ELR (cell line): ENCODE data around the gene ADNP2.

Source experiments
- DNase-seq: peaks from one replicate; pipeline ENCODE4 v3.0.0-alpha.2; 2015; ENCODE audit warnings: low read depth

The ADNP2 gene, protein sequence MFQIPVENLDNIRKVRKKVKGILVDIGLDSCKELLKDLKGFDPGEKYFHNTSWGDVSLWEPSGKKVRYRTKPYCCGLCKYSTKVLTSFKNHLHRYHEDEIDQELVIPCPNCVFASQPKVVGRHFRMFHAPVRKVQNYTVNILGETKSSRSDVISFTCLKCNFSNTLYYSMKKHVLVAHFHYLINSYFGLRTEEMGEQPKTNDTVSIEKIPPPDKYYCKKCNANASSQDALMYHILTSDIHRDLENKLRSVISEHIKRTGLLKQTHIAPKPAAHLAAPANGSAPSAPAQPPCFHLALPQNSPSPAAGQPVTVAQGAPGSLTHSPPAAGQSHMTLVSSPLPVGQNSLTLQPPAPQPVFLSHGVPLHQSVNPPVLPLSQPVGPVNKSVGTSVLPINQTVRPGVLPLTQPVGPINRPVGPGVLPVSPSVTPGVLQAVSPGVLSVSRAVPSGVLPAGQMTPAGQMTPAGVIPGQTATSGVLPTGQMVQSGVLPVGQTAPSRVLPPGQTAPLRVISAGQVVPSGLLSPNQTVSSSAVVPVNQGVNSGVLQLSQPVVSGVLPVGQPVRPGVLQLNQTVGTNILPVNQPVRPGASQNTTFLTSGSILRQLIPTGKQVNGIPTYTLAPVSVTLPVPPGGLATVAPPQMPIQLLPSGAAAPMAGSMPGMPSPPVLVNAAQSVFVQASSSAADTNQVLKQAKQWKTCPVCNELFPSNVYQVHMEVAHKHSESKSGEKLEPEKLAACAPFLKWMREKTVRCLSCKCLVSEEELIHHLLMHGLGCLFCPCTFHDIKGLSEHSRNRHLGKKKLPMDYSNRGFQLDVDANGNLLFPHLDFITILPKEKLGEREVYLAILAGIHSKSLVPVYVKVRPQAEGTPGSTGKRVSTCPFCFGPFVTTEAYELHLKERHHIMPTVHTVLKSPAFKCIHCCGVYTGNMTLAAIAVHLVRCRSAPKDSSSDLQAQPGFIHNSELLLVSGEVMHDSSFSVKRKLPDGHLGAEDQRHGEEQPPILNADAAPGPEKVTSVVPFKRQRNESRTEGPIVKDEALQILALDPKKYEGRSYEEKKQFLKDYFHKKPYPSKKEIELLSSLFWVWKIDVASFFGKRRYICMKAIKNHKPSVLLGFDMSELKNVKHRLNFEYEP

DNA sequence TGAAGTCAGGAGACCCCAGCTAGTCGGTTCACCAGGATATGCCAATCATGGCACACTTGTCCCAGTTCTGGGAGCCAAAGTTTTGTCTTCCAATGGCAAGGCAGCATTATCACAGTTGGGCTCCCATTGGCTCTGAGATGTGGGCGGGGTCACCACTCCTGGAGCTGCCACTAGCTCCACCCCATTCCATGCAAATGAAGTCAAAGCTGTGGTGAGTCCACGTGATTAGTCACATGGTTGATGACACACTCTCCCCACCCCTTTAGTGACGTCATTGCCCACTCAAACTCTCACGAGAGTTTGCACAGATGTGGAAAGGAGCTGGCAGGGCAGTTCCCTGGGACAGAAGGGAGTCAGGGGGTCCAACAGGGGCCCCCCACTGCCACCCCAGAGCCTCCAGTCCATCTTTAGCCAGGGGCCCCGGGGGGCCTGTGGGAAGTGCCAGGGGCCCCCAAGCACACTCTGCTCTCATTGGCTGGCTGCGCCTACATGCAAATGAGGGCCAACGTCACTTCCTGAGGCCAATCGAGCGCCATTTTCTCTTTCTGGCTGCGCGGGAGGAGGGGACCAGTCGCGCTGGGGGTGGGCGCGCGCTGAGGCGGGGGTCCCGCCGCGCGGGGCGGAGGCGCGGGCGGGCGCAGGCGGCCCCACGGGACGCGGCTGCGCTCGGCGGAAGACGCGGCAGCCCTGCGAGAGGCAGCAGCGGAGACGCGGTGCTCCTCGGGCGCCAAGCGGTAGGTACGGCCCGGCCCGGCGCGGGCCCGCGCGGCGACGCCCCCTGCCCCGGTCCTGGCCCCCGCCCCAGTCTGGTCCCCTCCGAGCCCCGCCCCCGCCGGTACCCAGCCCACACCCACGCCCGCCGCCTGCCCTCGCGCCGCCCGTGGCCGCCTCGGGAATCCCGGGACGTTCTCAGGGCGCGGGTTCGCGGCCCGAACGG lies at the start of gene ADNP2:
Gene ADNP2 (plus strand): TSS at position 524 of the 937 bp plus-strand sequence. CDS start 8,281 bp downstream, outside the sequence.
- peak; percentile 96 for DNase-seq

DNA sequence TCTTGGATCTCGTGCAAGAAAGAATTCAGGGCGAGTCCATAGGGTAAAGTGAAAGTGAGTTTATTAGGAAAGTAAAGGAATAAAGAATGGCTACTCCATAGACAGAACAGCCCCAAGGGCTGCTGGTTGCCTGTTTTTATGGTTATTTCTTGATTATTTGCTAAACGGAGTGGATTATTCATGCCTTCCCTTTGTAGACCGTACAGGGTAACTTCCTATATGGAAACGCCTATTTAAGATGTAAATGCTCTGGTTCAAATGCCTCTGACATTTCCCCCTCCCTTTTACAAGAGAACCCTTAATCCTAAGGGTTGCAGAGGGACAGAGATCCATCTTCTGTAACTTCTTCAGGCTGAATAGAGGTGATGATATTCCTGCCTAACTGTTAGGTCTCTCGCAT lies 49.1 kb upstream of the ADNP2 start:
- DNase-seq: no peak

DNA sequence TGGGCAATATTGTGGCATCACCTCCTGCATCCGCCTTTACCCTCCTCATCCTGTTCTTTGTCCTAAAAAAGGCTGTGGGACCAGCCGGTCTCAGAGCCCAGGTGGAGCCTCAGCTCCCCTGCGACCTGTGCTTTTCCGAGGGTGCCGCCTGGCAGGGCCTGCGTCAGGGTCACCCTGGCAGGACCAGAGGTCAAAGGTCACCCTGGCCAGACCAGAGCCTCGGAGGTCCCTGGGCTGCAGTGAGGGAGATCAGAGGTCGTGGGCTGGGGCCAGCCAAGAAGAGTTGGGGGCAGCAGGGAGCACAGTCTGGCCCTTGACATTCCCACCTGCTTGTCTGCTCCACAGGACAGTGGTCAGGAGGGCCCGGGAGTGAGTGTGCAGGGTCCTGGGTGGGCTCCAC lies 43.4 kb upstream of the ADNP2 start:
- DNase-seq: no peak

DNA sequence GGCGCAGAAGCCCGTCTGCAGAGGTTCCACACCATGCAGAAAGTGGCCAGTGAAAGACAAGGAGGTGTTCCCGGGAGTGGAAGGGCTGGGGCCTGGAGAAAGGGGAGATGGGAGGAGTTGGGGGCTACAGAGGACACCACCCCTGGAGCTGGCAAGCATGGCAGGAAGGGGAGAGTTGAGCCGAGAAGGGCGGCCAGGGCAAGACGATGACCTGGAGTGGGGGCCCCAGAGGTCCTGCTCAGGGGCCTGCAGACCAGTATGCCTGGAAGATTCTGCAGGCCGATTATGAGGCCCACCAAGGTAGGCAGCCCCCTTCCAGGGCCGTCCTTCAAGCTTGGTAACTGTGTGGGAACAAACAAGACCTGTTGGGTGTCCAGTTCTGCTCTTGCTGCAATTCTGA lies 41.7 kb upstream of the ADNP2 start:
- DNase-seq: no peak

DNA sequence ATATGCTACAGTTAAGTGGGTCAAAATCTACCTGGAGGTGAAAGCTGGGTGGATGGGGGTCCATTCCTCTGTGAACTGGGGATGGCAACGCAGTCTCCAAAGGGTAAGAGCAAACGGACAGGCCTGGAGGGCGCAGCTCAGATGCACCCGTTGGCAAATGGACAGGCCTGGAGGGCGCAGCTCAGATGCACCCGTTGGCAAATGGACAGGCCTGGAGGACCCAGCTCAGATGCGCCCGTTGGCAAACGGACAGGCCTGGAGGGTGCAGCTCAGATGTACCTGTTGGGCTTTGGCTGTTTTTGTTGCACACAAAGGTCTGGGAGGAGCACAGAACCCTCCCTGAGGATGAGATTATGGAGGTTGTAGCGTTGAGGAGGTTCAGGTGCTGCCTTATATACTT lies 41.2 kb upstream of the ADNP2 start:
- no peak for DNase-seq

DNA sequence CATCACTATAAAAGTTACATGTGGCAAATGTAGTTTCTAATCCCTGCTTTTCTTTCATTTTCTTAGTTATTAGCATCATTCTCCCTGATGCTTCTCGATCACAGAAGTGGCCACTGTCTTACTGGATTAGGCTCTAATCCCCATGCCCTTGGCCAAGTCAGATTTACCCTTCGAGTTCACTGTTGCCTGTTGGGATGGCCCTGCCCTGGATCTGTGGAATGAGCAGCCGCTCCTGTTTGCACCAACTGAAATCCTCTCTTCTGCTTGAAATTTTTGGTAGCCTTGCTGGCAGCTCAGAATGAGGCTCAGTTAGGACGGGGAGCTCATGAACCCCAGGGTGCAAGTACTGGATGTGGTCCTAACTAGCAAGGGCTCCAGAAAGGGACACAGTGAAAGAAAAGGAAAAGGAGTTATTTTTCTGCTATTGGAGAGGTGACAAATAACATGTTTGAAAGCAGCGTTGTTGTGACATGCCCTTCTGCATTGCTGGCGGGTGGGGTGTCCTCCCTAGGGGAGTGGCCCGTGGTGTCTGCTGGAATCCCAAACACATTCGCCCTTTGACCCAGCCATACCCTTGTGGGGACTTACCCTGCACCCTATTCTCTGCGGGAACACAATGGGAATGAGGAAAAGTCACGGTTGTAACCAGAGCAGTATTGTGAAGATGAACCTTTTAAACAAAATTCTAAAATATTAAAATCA lies 40.3 kb upstream of the ADNP2 start:
- DNase-seq: no peak

DNA sequence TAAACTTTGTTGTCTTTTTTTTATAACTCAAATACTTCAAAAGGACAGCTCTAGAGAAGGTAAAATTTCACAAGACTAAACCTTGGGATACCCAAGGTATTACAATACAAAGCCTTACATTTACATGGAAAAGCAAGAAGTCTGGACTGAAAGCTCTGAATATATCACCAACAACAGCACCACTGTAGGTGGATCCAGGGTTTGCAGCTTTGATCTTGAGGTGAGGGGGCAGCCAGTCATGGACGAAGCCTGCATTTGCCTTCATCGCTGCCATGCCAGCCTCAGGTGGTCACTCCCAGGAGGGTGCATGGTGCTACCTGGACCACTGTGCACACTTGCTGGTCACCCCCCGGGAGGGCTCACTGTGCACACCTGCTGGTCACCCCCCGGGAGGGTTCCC lies 38.2 kb upstream of the ADNP2 start:
- DNase-seq: peak; percentile 8

DNA sequence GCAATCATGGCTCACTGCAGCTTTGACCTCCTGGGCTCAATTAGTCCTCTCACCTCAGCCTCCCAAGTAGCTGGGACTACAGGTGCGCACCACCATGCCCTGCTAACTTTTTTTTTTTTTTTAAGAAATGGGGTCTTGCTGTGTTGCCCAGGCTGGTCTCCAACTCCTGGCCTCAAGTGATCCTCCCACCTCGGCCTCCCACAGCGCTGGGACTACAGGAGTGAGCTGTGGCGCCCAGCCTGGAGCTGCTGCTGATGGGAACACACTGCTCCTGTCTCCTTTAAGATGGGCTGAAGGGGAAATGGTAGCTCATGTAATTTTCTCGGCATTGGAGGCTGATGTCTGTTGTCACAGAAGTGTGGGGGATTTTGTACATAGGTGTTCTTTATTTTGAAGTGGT lies 34.9 kb upstream of the ADNP2 start:
- no peak for DNase-seq

DNA sequence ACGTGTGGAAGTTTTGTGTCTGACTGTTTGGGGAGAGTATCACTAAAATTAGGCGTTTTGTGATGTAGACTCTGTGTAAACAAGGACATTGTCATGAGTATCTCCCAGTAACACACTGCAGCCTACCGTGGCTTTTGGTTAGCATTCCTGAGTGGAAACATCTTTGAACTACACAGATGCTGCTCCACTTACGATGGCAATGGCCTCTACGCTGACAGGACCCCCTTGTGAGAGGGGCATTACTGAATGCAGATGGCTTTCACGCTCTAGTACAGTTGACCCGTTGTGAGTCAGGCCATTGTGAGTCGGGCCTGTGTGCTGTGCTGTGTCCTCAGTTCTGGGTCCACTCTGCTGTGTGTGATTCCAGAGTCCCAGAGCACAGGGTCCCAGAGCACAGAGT lies 34.4 kb upstream of the ADNP2 start:
- DNase-seq: no peak

DNA sequence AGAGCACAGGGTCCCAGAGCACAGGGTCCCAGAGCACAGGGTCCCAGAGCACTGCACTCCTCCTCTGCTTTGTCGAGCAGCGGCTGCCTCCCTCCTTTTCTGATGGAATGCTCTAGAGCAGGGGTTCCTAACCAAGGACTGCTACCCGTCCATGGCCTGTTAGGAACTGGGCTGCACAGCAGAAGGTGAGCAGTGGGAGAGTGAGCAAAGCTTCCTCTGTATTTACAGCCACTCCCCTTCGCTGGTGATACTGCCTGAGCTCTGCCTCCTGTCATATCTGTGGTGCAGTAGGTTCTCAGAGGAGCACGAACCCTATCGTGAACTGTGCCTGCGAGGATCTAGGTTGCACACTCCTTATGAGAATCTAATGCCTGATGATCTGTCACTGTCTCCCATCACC lies 33.1 kb upstream of the ADNP2 start:
- DNase-seq: no peak

DNA sequence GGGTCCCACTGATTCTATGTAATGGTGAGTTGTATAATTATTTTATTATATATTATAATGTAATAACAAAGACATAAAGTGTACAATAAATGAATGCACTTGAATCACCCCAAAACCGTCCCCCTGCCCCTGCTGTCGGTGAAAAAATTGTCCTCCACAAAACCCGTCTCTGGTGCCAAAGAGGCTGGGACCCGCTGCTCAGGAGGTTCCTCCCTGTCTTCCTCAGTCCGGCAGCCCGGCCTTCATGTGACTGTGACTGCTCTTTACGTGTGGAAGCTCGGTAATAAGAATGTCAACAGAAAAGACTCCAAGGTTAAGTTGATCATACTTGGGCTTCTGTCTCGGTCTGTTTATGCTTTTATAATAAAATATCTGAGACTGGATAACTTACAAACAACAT lies 32.7 kb upstream of the ADNP2 start:
- DNase-seq: no peak

DNA sequence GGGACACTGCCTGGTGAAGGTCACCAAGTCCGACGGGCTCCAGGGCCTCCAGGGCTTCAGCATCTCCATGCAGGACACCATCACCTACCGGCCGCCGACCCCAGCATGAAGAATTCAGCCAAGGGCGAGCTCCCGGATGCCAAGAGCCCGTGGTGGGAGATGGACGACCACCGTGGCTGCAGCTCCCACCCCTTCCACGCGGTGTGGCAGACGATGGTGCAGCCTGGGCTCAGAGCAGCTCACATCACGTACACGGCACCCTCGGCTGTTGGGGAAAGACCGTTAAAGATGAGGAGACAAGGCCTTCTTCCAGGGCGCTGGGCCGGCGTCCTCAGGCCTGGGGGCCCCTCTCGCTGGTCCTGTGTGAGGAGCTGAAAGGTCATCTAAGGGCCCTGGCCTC lies 31.2 kb upstream of the ADNP2 start:
- no peak for DNase-seq

DNA sequence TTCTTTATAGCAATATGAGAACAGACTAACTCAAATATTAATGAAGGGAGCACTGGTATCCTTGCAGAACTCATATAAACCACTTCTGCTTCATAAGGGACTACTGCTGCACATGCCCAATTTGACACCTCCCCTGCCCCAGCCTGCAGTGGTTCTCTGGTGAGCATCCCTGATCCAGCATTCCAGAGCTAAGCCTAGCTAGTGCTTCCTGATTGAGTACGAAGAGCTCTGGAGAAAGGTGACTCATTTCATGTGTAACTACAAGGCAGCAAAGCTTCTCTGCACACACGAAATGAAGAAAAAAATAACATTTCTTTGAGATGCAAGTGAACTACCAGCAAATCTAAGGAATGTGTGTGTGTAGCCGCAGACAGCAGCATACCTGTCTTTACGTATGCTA lies 22.8 kb upstream of the ADNP2 start:
- DNase-seq: peak; percentile 38

DNA sequence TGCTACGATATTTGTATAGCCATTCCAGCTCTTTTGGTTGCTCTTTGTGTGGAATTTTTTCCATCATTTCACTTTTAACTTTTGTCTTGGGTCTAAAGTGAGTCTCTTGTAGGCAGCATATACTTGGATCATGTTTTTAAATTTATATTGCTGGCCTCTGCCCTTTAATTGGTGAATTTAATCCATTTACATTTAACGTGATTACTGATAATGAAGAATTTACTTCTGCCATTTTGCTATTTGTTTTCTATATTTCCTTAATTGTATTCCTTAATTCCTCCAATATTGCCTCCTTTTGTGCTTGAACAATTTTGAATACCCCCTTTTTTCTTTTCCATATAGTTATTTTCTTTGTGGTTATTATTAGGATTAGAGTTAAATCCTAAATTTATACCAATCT lies 21.0 kb upstream of the ADNP2 start:
- no peak for DNase-seq

DNA sequence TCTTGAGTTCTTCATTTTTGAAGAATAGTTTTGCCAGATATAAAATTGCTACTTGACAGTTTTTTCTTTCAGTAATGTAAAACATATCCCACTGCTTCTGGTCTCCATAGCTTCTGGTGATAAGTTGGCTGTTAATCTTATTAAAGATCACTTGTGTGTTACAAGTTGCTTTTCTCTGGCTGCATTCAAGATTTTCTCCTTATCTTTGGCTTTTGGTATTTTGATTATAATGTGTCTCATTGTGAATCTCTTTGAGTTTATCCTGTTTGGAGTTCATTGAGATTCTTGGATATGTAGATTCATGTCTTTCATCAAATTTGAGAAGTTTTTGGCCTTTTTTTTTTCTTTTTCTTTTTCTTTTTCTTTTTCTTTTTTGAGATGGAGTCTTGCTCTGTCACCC lies 20.2 kb upstream of the ADNP2 start:
- DNase-seq: no peak

DNA sequence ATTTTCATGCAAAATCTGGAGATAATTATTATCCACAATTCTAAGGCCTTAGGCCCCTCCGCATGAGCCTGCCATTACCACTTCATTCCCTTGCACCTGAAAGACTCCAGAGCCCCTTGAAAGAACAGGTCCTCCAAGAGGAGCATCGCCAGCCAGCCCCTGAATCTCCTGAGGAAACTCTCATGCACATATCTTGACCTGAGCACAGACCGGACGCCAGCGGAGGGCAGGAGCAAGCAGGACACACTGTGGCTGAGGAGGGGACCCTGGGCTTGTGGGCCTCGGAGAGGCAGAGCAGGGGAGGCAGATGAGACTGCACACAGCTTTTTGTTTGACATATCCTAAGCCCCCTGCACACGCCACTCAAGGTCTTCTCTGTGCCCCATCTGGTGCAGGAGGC lies 13.6 kb upstream of the ADNP2 start:
- DNase-seq: no peak

DNA sequence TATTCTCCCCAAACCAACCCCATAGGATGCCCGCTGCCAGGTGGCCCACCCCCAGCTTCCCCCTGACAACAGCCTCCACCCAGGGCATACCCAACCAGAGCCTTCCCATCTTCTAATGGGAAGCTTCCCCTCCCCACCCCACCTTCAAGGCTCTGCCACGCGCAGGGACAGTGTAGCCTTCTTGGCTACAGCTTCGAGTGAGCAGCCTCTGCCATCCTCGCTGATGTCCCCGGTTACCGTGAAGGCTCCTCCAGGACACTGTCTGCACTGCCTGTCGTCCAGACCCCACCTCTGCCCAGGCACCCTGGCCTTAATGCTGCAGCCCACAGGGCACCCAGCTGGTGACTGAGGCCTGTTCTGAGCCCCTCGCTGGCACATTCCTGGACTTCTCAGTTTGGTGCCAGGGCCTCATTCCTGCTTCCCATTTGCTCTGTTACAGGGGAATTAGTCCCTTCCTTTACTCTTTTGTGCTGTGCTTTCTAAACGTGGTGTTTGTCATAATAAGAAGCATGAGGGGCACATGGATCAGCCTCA lies 13.0 kb upstream of the ADNP2 start:
- DNase-seq: no peak

DNA sequence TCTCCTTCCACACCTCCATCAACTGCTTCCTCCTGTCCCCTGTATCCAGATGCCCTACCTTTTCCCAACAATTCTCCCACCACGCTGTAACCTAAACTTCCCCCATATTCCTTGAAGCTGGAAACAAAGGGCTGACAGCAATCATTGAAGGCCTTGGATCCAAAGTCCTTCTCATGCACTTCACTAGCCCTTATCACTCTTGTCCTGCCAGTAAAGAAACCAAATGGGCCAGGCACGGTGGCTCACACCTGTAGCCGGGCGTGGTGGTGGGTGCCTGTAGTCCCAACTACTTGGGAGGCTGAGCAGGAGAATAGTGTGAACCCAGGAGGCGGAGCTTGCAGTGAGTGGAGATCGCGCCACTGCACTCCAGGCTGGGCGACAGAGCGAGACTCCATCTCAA lies 11.9 kb upstream of the ADNP2 start:
- DNase-seq: no peak

DNA sequence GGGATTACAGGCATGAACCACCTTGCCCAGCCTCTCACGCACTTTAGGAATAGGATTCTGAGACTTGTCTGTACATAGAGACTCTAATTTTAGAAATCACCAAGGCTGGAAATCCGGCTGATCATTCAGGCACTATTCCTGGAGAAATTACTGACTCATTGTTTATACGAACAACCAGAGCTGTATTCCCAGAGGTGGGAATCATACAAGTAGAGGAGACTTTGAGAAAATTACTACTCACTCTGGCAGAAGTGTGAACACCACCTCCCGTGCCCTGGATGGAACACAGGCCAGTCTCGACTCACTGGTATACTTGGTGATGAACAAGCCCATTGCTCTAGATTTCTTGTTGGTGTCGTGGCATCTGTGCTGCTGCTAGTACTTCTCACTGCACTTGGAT lies 5.8 kb upstream of the ADNP2 start:
- DNase-seq: peak; percentile 35

DNA sequence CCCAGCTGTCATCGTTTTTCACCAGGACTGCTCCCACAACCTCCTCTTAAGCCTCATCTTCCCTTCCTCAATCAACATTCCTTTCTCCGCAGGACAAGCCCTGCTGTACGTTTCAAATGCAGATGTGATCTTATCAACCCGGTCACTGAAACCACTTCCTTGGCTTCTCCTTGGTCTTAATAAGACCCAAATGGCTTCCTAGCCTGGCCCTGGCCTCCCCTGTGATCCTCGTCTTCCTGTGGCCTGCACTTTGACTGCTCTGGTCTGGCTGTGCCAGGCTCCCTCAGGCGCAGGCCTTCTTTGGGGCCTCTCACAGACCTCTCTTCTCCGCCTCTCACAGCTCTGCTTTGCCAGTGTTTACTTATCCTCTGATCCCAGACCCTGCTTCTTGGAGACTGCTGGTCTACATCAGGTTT lies 4.7 kb upstream of the ADNP2 start:
- DNase-seq: no peak
